GM03348 (cell line): ENCODE measurements around the gene VGF.
"Not testable (repeated sequence)": the region's sequence is repeated elsewhere in the genome, so short reads cannot be mapped to it uniquely, and the experiment has no call there.

Source experiments
- DNase-seq: peaks from one replicate; pipeline ENCODE4 v3.0.0; 2012; ENCODE audit warnings: low spot score

The VGF gene

GRCh38 chr7:101165075-101165957, at the start of gene VGF:
VGF (minus strand) TSS chr7:101165569; CDS start chr7:101164843, 726 bp downstream.
- DNase-seq, result peak; percentile 98

- no peak for DNase-seq
Measured at GRCh38 chr7:101212014-101212413, 46.6 kb upstream of the VGF start.

GRCh38 chr7:101211501-101211900, 46.1 kb upstream of the VGF start:
- DNase-seq, result no peak

- DNase-seq, result no peak
Measured at GRCh38 chr7:101210143-101210542, 44.8 kb upstream of the VGF start.

- no peak for DNase-seq
Measured at GRCh38 chr7:101208794-101209193, 43.4 kb upstream of the VGF start.

GRCh38 chr7:101207459-101207858, 42.1 kb upstream of the VGF start:
- no peak for DNase-seq

- no peak for DNase-seq
Measured at GRCh38 chr7:101206665-101207042, 41.3 kb upstream of the VGF start.

- no peak for DNase-seq
Measured at GRCh38 chr7:101205901-101206664, 40.7 kb upstream of the VGF start.

- peak; percentile 56 for DNase-seq
Measured at GRCh38 chr7:101203740-101204738, 38.7 kb upstream of the VGF start.

- DNase-seq, result no peak
Measured at GRCh38 chr7:101202603-101202918, 37.2 kb upstream of the VGF start.

- peak; percentile 40 for DNase-seq
Measured at GRCh38 chr7:101201695-101202602, 36.6 kb upstream of the VGF start.

- DNase-seq, result no peak
Measured at GRCh38 chr7:101200862-101201599, 35.7 kb upstream of the VGF start, which contains the start of gene MOGAT3. MOGAT3 (minus strand) TSS chr7:101201036; CDS start chr7:101200854, 182 bp downstream.

- DNase-seq, result no peak
Measured at GRCh38 chr7:101200504-101200861, 35.1 kb upstream of the VGF start.

GRCh38 chr7:101199522-101199921, 34.2 kb upstream of the VGF start:
- not testable (repeated sequence) for DNase-seq

GRCh38 chr7:101198476-101198875, 33.1 kb upstream of the VGF start:
- DNase-seq, result no peak

GRCh38 chr7:101197991-101198390, 32.6 kb upstream of the VGF start:
- DNase-seq, result no peak

- no peak for DNase-seq
Measured at GRCh38 chr7:101195884-101196283, 30.5 kb upstream of the VGF start.

GRCh38 chr7:101189109-101189508, 23.7 kb upstream of the VGF start:
- DNase-seq, result no peak

- DNase-seq, result no peak
Measured at GRCh38 chr7:101186844-101187428, 21.6 kb upstream of the VGF start.

GRCh38 chr7:101186194-101186593, 20.8 kb upstream of the VGF start:
- DNase-seq, result no peak
